Esophagus squamous epithelium (tissue), 4 donors: ENCODE data around the gene NPAS2.

Source experiments
- CTCF ChIP-seq, 6 experiments: fragments of 450-650 bp in 4 of 6; fragments of 200-600 bp in 2 of 6; sonication (generic) in 2 of 6; IDR thresholded peaks; one replicate each; pipeline ENCODE4 v1.5.1; 2016 to 2019; ENCODE audit warnings: antibody characterized with exemption in 6 of 6, mild to moderate bottlenecking in 4 of 6, moderate library complexity in 4 of 6
- POLR2A ChIP-seq, 4 donors: fragments of 450-650 bp; IDR thresholded peaks; one replicate each; pipeline ENCODE4 v1.6.1; 2017; ENCODE audit warnings: antibody characterized with exemption in 4 of 4, mild to moderate bottlenecking in 4 of 4, moderate library complexity in 3 of 4

GRCh38 chr2:100779908-100780202, 40.1 kb upstream of the NPAS2 start:
- no peak for TF ChIP-seq CTCF (IDR thresholded peaks at IDR 0.05)
- no peak for TF ChIP-seq POLR2A (IDR thresholded peaks at IDR 0.05)
